Hematopoietic multipotent progenitor cell treated with erythropoietin and hydrocortisone succinate and interleukin-3 and kit ligand, for 15 days (in vitro differentiated cells): ENCODE measurements around the gene SFXN3.

ENCODE experiments used
- DNase-seq: peaks from one replicate; pipeline ENCODE4 v3.0.0-alpha.2; 2015; ENCODE audit warnings: low spot score

Gene SFXN3

GRCh38 chr10:101000127-101000914 lies 30.7 kb upstream of the SFXN3 start:
- DNase-seq = no peak

- DNase-seq = no peak
These were observed 29.9 kb upstream of the SFXN3 start for GRCh38 chr10:101000915-101001658.

- DNase-seq = no peak
These were observed 29.4 kb upstream of the SFXN3 start for GRCh38 chr10:101001659-101002035.

GRCh38 chr10:101002456-101002855 lies 28.6 kb upstream of the SFXN3 start:
- no peak for DNase-seq

GRCh38 chr10:101003639-101004206 lies 27.3 kb upstream of the SFXN3 start:
- DNase-seq = no peak

- no peak for DNase-seq
These were observed 25.7 kb upstream of the SFXN3 start for GRCh38 chr10:101005361-101005760.

- DNase-seq = no peak
These were observed 25.0 kb upstream of the SFXN3 start for GRCh38 chr10:101005869-101006567.

- DNase-seq = no peak
These were observed 24.4 kb upstream of the SFXN3 start for GRCh38 chr10:101006593-101007098.

- DNase-seq = no peak
These were observed 23.8 kb upstream of the SFXN3 start for GRCh38 chr10:101007099-101007711.

- DNase-seq = no peak
These were observed 22.9 kb upstream of the SFXN3 start for GRCh38 chr10:101007915-101008822.

- no peak for DNase-seq
These were observed 22.1 kb upstream of the SFXN3 start for GRCh38 chr10:101008823-101009423.

- no peak for DNase-seq
These were observed 20.7 kb upstream of the SFXN3 start for GRCh38 chr10:101010329-101010728.

GRCh38 chr10:101011517-101012423 lies 19.3 kb upstream of the SFXN3 start:
- no peak for DNase-seq

- DNase-seq = peak; percentile 84
These were observed 18.3 kb upstream of the SFXN3 start for GRCh38 chr10:101012525-101013364.

GRCh38 chr10:101013365-101013825 lies 17.6 kb upstream of the SFXN3 start:
- DNase-seq = no peak

- peak; percentile 74 for DNase-seq
These were observed 16.7 kb upstream of the SFXN3 start for GRCh38 chr10:101014230-101014884.

- DNase-seq = no peak
These were observed 16.0 kb upstream of the SFXN3 start for GRCh38 chr10:101014966-101015581.
